ENCODE measurements around the gene LMOD1. TPM values are rescaled to one million over a fixed set of nuclear protein-coding genes. Genes with fewer than 3 reads are reported as not detected.

LMOD1 gene
- total and polyA plus RNA-seq, 2 donors (not counting 1 experiment from before 2014, with no cell fraction given) = not detected

- H3K4me1 Mint-ChIP-seq = peaks cover 5% of the 10 kb centered on the region
- H3K79me2 ChIP-seq (ENCODE audit: control insufficient read depth, insufficient read depth, low read length) = no peaks in the 10 kb centered on the region
- H3K4me3 Mint-ChIP-seq = no peak overlapping the region
- CTCF ChIA-PET = interaction anchor here (1.0 to 5.5 kb wide), 4 partner anchors 14 to 76 kb away, joined by 3 to 51 read pairs (median 7); no protein-coding TSS in a partner anchor
- H3K9ac ChIP-seq (ENCODE audit: low read length) = no peak overlapping the region
- intact Hi-C loops (cut with micrococcal nuclease) = loop anchor here (1.0 kb wide), 2 partner anchors 58 to 238 kb away; partner anchors contain the start of gene TIMM17A
- no peak for TF ChIP-seq EZH2 (IDR thresholded peaks at IDR 0.05; ENCODE audit: borderline replicate concordance, insufficient read depth, low read depth, low read length, poor library complexity, severe bottlenecking)
- TF ChIP-seq, protein P1, sequence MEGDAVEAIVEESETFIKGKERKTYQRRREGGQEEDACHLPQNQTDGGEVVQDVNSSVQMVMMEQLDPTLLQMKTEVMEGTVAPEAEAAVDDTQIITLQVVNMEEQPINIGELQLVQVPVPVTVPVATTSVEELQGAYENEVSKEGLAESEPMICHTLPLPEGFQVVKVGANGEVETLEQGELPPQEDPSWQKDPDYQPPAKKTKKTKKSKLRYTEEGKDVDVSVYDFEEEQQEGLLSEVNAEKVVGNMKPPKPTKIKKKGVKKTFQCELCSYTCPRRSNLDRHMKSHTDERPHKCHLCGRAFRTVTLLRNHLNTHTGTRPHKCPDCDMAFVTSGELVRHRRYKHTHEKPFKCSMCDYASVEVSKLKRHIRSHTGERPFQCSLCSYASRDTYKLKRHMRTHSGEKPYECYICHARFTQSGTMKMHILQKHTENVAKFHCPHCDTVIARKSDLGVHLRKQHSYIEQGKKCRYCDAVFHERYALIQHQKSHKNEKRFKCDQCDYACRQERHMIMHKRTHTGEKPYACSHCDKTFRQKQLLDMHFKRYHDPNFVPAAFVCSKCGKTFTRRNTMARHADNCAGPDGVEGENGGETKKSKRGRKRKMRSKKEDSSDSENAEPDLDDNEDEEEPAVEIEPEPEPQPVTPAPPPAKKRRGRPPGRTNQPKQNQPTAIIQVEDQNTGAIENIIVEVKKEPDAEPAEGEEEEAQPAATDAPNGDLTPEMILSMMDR (IDR thresholded peaks at IDR 0.05) = no peak
- H3K9me3 Mint-ChIP-seq (ENCODE audit: insufficient read depth) = no peaks in the 10 kb centered on the region
- peaks cover 31% of the 10 kb centered on the region for H3K27me3 Mint-ChIP-seq
- 93% methylated on average over 1 of the region's 2 CpGs for WGBS (ENCODE audit: insufficient coverage)
- H3K4me3 ChIP-seq (ENCODE audit: control extremely low read depth in 1 of 5, extremely low read depth in 1 of 5, insufficient read depth in 1 of 5, low read depth in 2 of 5, low read length in 4 of 5) = no peak overlapping the region
- H4K20me1 ChIP-seq (ENCODE audit: control insufficient read depth, insufficient read depth, low read length, poor library complexity, severe bottlenecking) = no peaks in the 10 kb centered on the region
- H3K4me2 ChIP-seq (replicated peaks; ENCODE audit: low read depth, low read length, poor library complexity, severe bottlenecking) = no peak overlapping the region
- no peaks in the 10 kb centered on the region for H3K36me3 ChIP-seq (replicated peaks in 1 of 2; ENCODE audit: control extremely low read depth in 1 of 2, control insufficient read depth in 1 of 2, extremely low read depth in 1 of 2, insufficient read depth in 2 of 2, low read length in 1 of 2)
- no peak for ATAC-seq (ENCODE audit: low read depth)
- H2AFZ ChIP-seq (ENCODE audit: insufficient read depth, low read depth, low read length, poor library complexity, severe bottlenecking) = no peak overlapping the region
- no peak for DNase-seq
- H3K27me3 ChIP-seq (replicated peaks in 1 of 4; ENCODE audit: control extremely low read depth in 1 of 4, control insufficient read depth in 3 of 4, insufficient read depth in 4 of 4, low read length in 3 of 4) = peaks cover 0 to 12% (median 1%) of the 10 kb centered on the region in 4 experiments
- POLR2A ChIA-PET = no interaction called here
- H3K27ac ChIP-seq (ENCODE audit: low read length in 2 of 2) = no peak overlapping the region
- no peak overlapping the region for H3K27ac Mint-ChIP-seq
- no peaks in the 10 kb centered on the region for H3K9me3 ChIP-seq (ENCODE audit: control extremely low read depth in 1 of 3, control insufficient read depth in 2 of 3, insufficient read depth in 1 of 3, low read length in 2 of 3)
- peaks cover 0 to 4% of the 10 kb centered on the region in 2 donors for H3K4me1 ChIP-seq (ENCODE audit: control insufficient read depth in 2 of 2, insufficient read depth in 2 of 2, low read length in 2 of 2)
These were observed 49.4 kb downstream of the LMOD1 start for GRCh38 chr1:201896951-201897391.

Measured in B cell (primary cell).